Measurements from ENCODE around the gene NPRL2.

Gene NPRL2

DNA sequence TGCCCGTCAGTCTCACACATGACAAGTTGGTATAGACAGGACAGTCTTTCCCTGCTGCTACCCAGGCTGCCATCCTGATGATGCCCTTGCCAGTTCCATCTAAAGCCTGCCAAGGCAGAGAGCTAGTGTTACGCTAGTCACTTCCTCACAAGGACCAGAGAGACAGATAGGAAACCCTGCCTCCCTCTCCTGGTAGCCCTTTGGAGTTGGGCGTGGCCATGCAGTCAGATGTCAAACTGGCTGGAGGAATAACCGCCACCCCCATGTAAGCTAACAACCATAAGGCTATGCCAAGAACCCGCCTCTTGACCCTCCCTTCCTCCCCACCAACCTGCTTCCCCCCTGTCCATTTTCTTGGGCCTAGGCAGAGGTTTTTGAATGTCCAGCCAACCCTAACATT lies 6.0 kb upstream of the NPRL2 start:
- H3K4me2 ChIP-seq (ENCODE audit: insufficient read depth, low read length, poor library complexity, severe bottlenecking), result no peak overlapping the region
- no peak overlapping the region for H2BK12ac ChIP-seq (ENCODE audit: low read length)
- peaks cover 40 to 57% of the 10 kb centered on the region in 2 donors for H3K36me3 ChIP-seq (replicated peaks in 1 of 2; ENCODE audit: control insufficient read depth in 2 of 2, insufficient read depth in 2 of 2, low read length in 2 of 2)
- H2AFZ ChIP-seq (ENCODE audit: low read length), result no peak overlapping the region
- peaks cover 27 to 28% of the 10 kb centered on the region in 2 donors for H3K4me1 ChIP-seq (ENCODE audit: control insufficient read depth in 2 of 2, insufficient read depth in 1 of 2, low read depth in 1 of 2, low read length in 2 of 2)
- H4K91ac ChIP-seq (ENCODE audit: low read depth, low read length, poor library complexity), result no peak overlapping the region
- no peak overlapping the region for H2BK15ac ChIP-seq (ENCODE audit: low read length)
- H3K9ac ChIP-seq (ENCODE audit: low read depth, low read length, poor library complexity), result peak overlapping the region; percentile 17
- no peak overlapping the region for H2BK120ac ChIP-seq (ENCODE audit: low read depth, low read length)
- H2BK5ac ChIP-seq (ENCODE audit: low read length), result no peak overlapping the region
- no CpG with 5 or more reads among the region's 5 CpGs for WGBS, 2 donors (ENCODE audit: extremely low coverage in 2 of 2, insufficient read length in 2 of 2, insufficient replicate concordance in 1 of 2)
- H3K27me3 ChIP-seq (ENCODE audit: control insufficient read depth in 3 of 3, insufficient read depth in 3 of 3, low read depth in 1 of 3, low read length in 3 of 3), result peaks cover 0 to under 1% (median 0%) of the 10 kb centered on the region in 3 experiments
- H3K4me3 ChIP-seq (ENCODE audit: low read length in 2 of 2), result peak overlapping the region in 1 of 2 donors; percentile 96
- no peak overlapping the region for H3K23ac ChIP-seq (ENCODE audit: low read depth, low read length, poor library complexity)
- no peak overlapping the region for H3K14ac ChIP-seq (ENCODE audit: low read length)
- peaks cover 15% of the 10 kb centered on the region for H3K79me1 ChIP-seq (ENCODE audit: low read depth, low read length)
- no peak for DNase-seq (ENCODE audit: low spot score)
- no peak overlapping the region for H3K27ac ChIP-seq (replicated peaks; ENCODE audit: low read length)
- no peak overlapping the region for H3K4ac ChIP-seq (ENCODE audit: low read length)
- H2AK5ac ChIP-seq (ENCODE audit: low read depth, low read length), result no peak overlapping the region
- H3K18ac ChIP-seq (ENCODE audit: low read length), result no peak overlapping the region
- H4K8ac ChIP-seq (ENCODE audit: low read depth, low read length), result no peak overlapping the region
- H3K9me3 ChIP-seq (replicated peaks in 1 of 2; ENCODE audit: control insufficient read depth in 2 of 2, insufficient read depth in 1 of 2, low read depth in 1 of 2, low read length in 2 of 2), result no peaks in the 10 kb centered on the region

DNA sequence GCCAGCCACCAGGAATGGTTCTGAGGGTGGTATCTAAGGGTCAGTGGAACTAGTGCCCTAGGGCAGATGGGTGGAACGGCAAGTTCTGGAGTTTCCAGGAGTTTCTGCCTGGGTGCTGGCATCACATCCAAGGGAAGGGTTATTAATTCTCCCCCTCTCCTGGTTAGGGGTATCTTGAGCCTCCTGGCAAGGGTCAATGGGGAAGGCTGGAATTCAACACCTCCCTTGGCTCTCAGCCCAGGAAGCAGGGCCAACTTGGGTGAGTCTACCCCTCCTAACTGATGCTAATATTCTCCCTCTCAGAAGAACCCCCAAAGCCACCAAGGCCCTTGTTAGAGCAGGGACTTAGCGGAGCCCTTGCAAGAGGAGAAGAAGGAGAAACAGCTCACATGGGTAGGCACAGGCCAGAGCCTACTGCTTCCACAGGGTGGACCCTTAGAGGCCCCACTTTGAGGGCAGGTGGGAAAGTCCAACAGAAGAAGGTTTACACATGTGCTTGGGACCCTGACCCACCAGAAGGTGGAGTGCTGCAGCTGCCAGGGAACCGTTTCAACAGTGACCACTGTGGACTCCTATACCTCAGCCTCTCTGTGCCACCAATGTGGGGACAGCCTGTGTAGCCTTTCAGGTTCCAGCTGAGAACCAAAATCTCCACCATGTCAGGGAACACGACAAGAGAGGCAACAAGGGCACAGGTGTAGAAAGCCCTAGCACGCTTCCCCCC lies 5.4 kb upstream of the NPRL2 start:
- Histone ChIP-seq H3K4ac (ENCODE audit: low read length) (no peak overlapping the region), H2AK5ac (ENCODE audit: low read depth, low read length) (peak overlapping the region; percentile 64), H4K8ac (ENCODE audit: low read depth, low read length) (no peak overlapping the region), H3K4me2 (ENCODE audit: insufficient read depth, low read length, poor library complexity, severe bottlenecking) (no peak overlapping the region), H3K27me3 (ENCODE audit: control insufficient read depth in 3 of 3, insufficient read depth in 3 of 3, low read depth in 1 of 3, low read length in 3 of 3) (no peaks in the 10 kb centered on the region), H3K4me1 (ENCODE audit: control insufficient read depth in 2 of 2, insufficient read depth in 1 of 2, low read depth in 1 of 2, low read length in 2 of 2) (peaks cover 32 to 33% of the 10 kb centered on the region in 2 donors), H3K9me3 (replicated peaks in 1 of 2; ENCODE audit: control insufficient read depth in 2 of 2, insufficient read depth in 1 of 2, low read depth in 1 of 2, low read length in 2 of 2) (no peaks in the 10 kb centered on the region), H3K36me3 (replicated peaks in 1 of 2; ENCODE audit: control insufficient read depth in 2 of 2, insufficient read depth in 2 of 2, low read length in 2 of 2) (peaks cover 40 to 57% of the 10 kb centered on the region in 2 donors), H2BK12ac (ENCODE audit: low read length) (no peak overlapping the region), H2BK5ac (ENCODE audit: low read length) (no peak overlapping the region), H2BK120ac (ENCODE audit: low read depth, low read length) (no peak overlapping the region), H2AFZ (ENCODE audit: low read length) (no peak overlapping the region), H2BK15ac (ENCODE audit: low read length) (no peak overlapping the region), H3K18ac (ENCODE audit: low read length) (no peak overlapping the region), H3K14ac (ENCODE audit: low read length) (no peak overlapping the region), H4K91ac (ENCODE audit: low read depth, low read length, poor library complexity) (no peak overlapping the region), H3K23ac (ENCODE audit: low read depth, low read length, poor library complexity) (no peak overlapping the region), H3K4me3 (ENCODE audit: low read length in 2 of 2) (no peak overlapping the region), H3K79me1 (ENCODE audit: low read depth, low read length) (peaks cover 18% of the 10 kb centered on the region), H3K27ac (replicated peaks; ENCODE audit: low read length) (no peak overlapping the region), H3K9ac (ENCODE audit: low read depth, low read length, poor library complexity) (peak overlapping the region; percentile 17)
- DNase-seq (ENCODE audit: low spot score), result no peak
- WGBS, 2 donors (ENCODE audit: extremely low coverage in 2 of 2, insufficient read length in 2 of 2, insufficient replicate concordance in 1 of 2), result no CpG with 5 or more reads among the region's 5 CpGs

DNA sequence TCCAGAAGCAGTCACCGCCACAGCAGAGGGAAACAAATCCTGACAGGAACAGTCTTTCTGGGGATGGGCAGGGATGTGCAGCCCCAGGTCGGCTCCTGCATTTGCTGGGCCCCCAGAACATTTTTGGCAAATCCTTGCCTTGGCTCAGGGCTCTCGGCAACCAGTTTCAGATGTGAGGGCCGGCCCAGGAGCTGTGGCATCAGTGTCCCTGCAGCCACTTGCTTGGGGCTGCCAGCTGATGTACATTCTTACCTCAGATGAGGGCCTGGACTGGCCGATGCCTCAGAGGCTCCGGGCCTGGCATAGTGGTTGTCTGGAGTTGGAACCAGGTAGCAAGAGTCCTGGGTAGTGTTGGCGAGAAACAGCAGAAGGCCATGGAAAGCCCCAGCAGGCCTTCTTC lies 4.3 kb upstream of the NPRL2 start:
- no peak for DNase-seq (ENCODE audit: low spot score)
- H3K9ac ChIP-seq (ENCODE audit: low read depth, low read length, poor library complexity), result no peak overlapping the region
- no peak overlapping the region for H2BK5ac ChIP-seq (ENCODE audit: low read length)
- H3K79me1 ChIP-seq (ENCODE audit: low read depth, low read length), result peaks cover 18% of the 10 kb centered on the region
- no peak overlapping the region for H3K4ac ChIP-seq (ENCODE audit: low read length)
- no peak overlapping the region for H3K14ac ChIP-seq (ENCODE audit: low read length)
- no peak overlapping the region for H3K27ac ChIP-seq (replicated peaks; ENCODE audit: low read length)
- no peak overlapping the region for H3K23ac ChIP-seq (ENCODE audit: low read depth, low read length, poor library complexity)
- no peak overlapping the region for H4K91ac ChIP-seq (ENCODE audit: low read depth, low read length, poor library complexity)
- no peak overlapping the region for H3K4me2 ChIP-seq (ENCODE audit: insufficient read depth, low read length, poor library complexity, severe bottlenecking)
- H2AFZ ChIP-seq (ENCODE audit: low read length), result no peak overlapping the region
- no peak overlapping the region for H2BK15ac ChIP-seq (ENCODE audit: low read length)
- H2BK120ac ChIP-seq (ENCODE audit: low read depth, low read length), result no peak overlapping the region
- H2BK12ac ChIP-seq (ENCODE audit: low read length), result no peak overlapping the region
- H3K27me3 ChIP-seq (ENCODE audit: control insufficient read depth in 3 of 3, insufficient read depth in 3 of 3, low read depth in 1 of 3, low read length in 3 of 3), result no peaks in the 10 kb centered on the region
- no CpG with 5 or more reads among the region's 7 CpGs for WGBS, 2 donors (ENCODE audit: extremely low coverage in 2 of 2, insufficient read length in 2 of 2, insufficient replicate concordance in 1 of 2)
- no peaks in the 10 kb centered on the region for H3K9me3 ChIP-seq (replicated peaks in 1 of 2; ENCODE audit: control insufficient read depth in 2 of 2, insufficient read depth in 1 of 2, low read depth in 1 of 2, low read length in 2 of 2)
- no peak overlapping the region for H4K8ac ChIP-seq (ENCODE audit: low read depth, low read length)
- H2AK5ac ChIP-seq (ENCODE audit: low read depth, low read length), result no peak overlapping the region
- H3K18ac ChIP-seq (ENCODE audit: low read length), result no peak overlapping the region
- no peak overlapping the region for H3K4me3 ChIP-seq (ENCODE audit: low read length in 2 of 2)
- peaks cover 40 to 57% of the 10 kb centered on the region in 2 donors for H3K36me3 ChIP-seq (replicated peaks in 1 of 2; ENCODE audit: control insufficient read depth in 2 of 2, insufficient read depth in 2 of 2, low read length in 2 of 2)
- H3K4me1 ChIP-seq (ENCODE audit: control insufficient read depth in 2 of 2, insufficient read depth in 1 of 2, low read depth in 1 of 2, low read length in 2 of 2), result peaks cover 36% of the 10 kb centered on the region in 2 donors

DNA sequence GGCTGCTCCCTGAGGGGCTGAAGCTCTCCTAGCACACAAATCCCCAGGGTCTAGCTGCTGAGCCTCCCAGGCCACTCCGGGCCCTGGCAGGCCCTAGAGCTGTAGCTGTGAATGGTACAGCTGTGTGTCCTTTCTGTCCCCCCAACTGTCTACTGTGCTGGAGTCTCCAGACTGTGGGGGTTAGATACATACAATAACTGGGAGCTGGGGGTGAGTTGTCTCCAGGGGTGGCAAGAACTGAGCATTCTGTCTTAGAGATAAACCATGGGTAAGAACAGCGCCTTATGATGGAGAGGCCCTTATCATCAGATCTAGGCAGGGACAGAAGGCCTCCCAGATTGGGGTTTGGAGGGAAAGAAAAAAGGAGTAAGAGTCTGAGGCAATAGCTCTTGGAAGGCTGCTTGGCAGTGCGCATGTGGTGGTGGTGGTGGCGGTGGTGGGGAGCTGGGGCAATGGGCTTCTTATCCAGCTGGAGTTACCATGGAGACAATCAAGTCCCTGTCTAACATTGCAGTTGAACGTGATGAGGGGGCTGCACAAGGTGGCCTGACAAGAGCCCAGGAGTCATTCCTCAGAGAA lies 3.7 kb upstream of the NPRL2 start:
- H3K27me3 ChIP-seq (ENCODE audit: control insufficient read depth in 3 of 3, insufficient read depth in 3 of 3, low read depth in 1 of 3, low read length in 3 of 3), result no peaks in the 10 kb centered on the region
- no peak for DNase-seq (ENCODE audit: low spot score)
- H3K18ac ChIP-seq (ENCODE audit: low read length), result no peak overlapping the region
- peak overlapping the region; percentile 53 for H3K23ac ChIP-seq (ENCODE audit: low read depth, low read length, poor library complexity)
- peaks cover 40 to 57% of the 10 kb centered on the region in 2 donors for H3K36me3 ChIP-seq (replicated peaks in 1 of 2; ENCODE audit: control insufficient read depth in 2 of 2, insufficient read depth in 2 of 2, low read length in 2 of 2)
- no peak overlapping the region for H3K27ac ChIP-seq (replicated peaks; ENCODE audit: low read length)
- H3K4me3 ChIP-seq (ENCODE audit: low read length in 2 of 2), result no peak overlapping the region
- WGBS, 2 donors (ENCODE audit: extremely low coverage in 2 of 2, insufficient read length in 2 of 2, insufficient replicate concordance in 1 of 2), result no CpG with 5 or more reads among the region's 5 CpGs
- no peak overlapping the region for H2BK120ac ChIP-seq (ENCODE audit: low read depth, low read length)
- no peak overlapping the region for H3K14ac ChIP-seq (ENCODE audit: low read length)
- H2AFZ ChIP-seq (ENCODE audit: low read length), result no peak overlapping the region
- no peak overlapping the region for H3K9ac ChIP-seq (ENCODE audit: low read depth, low read length, poor library complexity)
- no peak overlapping the region for H3K4ac ChIP-seq (ENCODE audit: low read length)
- peaks cover 35 to 36% of the 10 kb centered on the region in 2 donors for H3K4me1 ChIP-seq (ENCODE audit: control insufficient read depth in 2 of 2, insufficient read depth in 1 of 2, low read depth in 1 of 2, low read length in 2 of 2)
- H2BK5ac ChIP-seq (ENCODE audit: low read length), result no peak overlapping the region
- H3K4me2 ChIP-seq (ENCODE audit: insufficient read depth, low read length, poor library complexity, severe bottlenecking), result no peak overlapping the region
- H3K79me1 ChIP-seq (ENCODE audit: low read depth, low read length), result peaks cover 17% of the 10 kb centered on the region
- no peak overlapping the region for H2BK12ac ChIP-seq (ENCODE audit: low read length)
- H3K9me3 ChIP-seq (replicated peaks in 1 of 2; ENCODE audit: control insufficient read depth in 2 of 2, insufficient read depth in 1 of 2, low read depth in 1 of 2, low read length in 2 of 2), result no peaks in the 10 kb centered on the region
- no peak overlapping the region for H4K8ac ChIP-seq (ENCODE audit: low read depth, low read length)
- no peak overlapping the region for H4K91ac ChIP-seq (ENCODE audit: low read depth, low read length, poor library complexity)
- H2AK5ac ChIP-seq (ENCODE audit: low read depth, low read length), result no peak overlapping the region
- no peak overlapping the region for H2BK15ac ChIP-seq (ENCODE audit: low read length)
